Activated naive CD8-positive, alpha-beta T cell (primary cell): ENCODE data around the gene METTL15.
"Not testable (repeated sequence)": the region's sequence is repeated elsewhere in the genome, so short reads cannot be mapped to it uniquely, and the experiment has no call there.

Source experiments
- H3K27ac Mint-ChIP-seq: one replicate; pipeline ENCODE4 v1.8.0; 2021; ENCODE audit warnings: mixed read lengths
- H3K27me3 Mint-ChIP-seq: one replicate; pipeline ENCODE4 v1.8.0; 2021; ENCODE audit warnings: mixed read lengths
- H3K36me3 Mint-ChIP-seq: one replicate; pipeline ENCODE4 v1.8.0; 2021; ENCODE audit warnings: mixed read lengths
- H3K4me1 Mint-ChIP-seq: one replicate; pipeline ENCODE4 v1.8.0; 2021; ENCODE audit warnings: low read depth, mixed read lengths
- H3K4me3 Mint-ChIP-seq: one replicate; pipeline ENCODE4 v1.8.0; 2021; ENCODE audit warnings: mild to moderate bottlenecking, mixed read lengths
- H3K9me3 Mint-ChIP-seq: one replicate; pipeline ENCODE4 v1.8.0; 2021; ENCODE audit warnings: low read depth, mixed read lengths

METTL15 gene

GRCh38 chr11:28222063-28222462 is 113.9 kb downstream of the METTL15 start:
- H3K4me3 Mint-ChIP-seq, H3K9me3 Mint-ChIP-seq, H3K4me1 Mint-ChIP-seq, H3K27me3 Mint-ChIP-seq, H3K27ac Mint-ChIP-seq: not testable (repeated sequence)
- H3K36me3 Mint-ChIP-seq: peaks cover 26% of the 10 kb centered on the region

- Mint-ChIP-seq H3K36me3 (peaks cover 23% of the 10 kb centered on the region), H3K4me1 (peaks cover 9% of the 10 kb centered on the region), H3K4me3 (no peak overlapping the region), H3K27me3 (no peaks in the 10 kb centered on the region), H3K27ac (no peak overlapping the region), H3K9me3 (no peaks in the 10 kb centered on the region)
Measured at GRCh38 chr11:28223577-28223976, 115.4 kb downstream of the METTL15 start.

- Mint-ChIP-seq H3K27ac (no peak overlapping the region), H3K4me3 (no peak overlapping the region), H3K27me3 (no peaks in the 10 kb centered on the region), H3K9me3 (no peaks in the 10 kb centered on the region), H3K4me1 (peaks cover 9% of the 10 kb centered on the region), H3K36me3 (peaks cover 23% of the 10 kb centered on the region)
Measured at GRCh38 chr11:28223994-28224393, 115.8 kb downstream of the METTL15 start.

- H3K27ac Mint-ChIP-seq: no peak overlapping the region
- no peaks in the 10 kb centered on the region for H3K9me3 Mint-ChIP-seq
- no peak overlapping the region for H3K4me3 Mint-ChIP-seq
- peaks cover 5% of the 10 kb centered on the region for H3K4me1 Mint-ChIP-seq
- H3K27me3 Mint-ChIP-seq: no peaks in the 10 kb centered on the region
- H3K36me3 Mint-ChIP-seq: peaks cover 18% of the 10 kb centered on the region
Measured at GRCh38 chr11:28227460-28227859, 119.3 kb downstream of the METTL15 start.

- Mint-ChIP-seq H3K36me3 (peaks cover 20% of the 10 kb centered on the region), H3K27me3 (no peaks in the 10 kb centered on the region), H3K4me1 (peaks cover 5% of the 10 kb centered on the region), H3K4me3 (no peak overlapping the region), H3K9me3 (no peaks in the 10 kb centered on the region), H3K27ac (no peak overlapping the region)
Measured at GRCh38 chr11:28228196-28228895, 120.2 kb downstream of the METTL15 start.

GRCh38 chr11:28231475-28231874 is 123.3 kb downstream of the METTL15 start:
- H3K9me3 Mint-ChIP-seq: no peaks in the 10 kb centered on the region
- H3K27ac Mint-ChIP-seq: no peak overlapping the region
- H3K27me3 Mint-ChIP-seq: no peaks in the 10 kb centered on the region
- H3K4me1 Mint-ChIP-seq: peaks cover 4% of the 10 kb centered on the region
- no peak overlapping the region for H3K4me3 Mint-ChIP-seq
- peaks cover 20% of the 10 kb centered on the region for H3K36me3 Mint-ChIP-seq

GRCh38 chr11:28232649-28233048 is 124.5 kb downstream of the METTL15 start:
- H3K36me3 Mint-ChIP-seq: peaks cover 15% of the 10 kb centered on the region
- no peak overlapping the region for H3K4me3 Mint-ChIP-seq
- H3K27ac Mint-ChIP-seq: no peak overlapping the region
- no peaks in the 10 kb centered on the region for H3K9me3 Mint-ChIP-seq
- no peaks in the 10 kb centered on the region for H3K4me1 Mint-ChIP-seq
- no peaks in the 10 kb centered on the region for H3K27me3 Mint-ChIP-seq

- peaks cover 8% of the 10 kb centered on the region for H3K9me3 Mint-ChIP-seq
- no peak overlapping the region for H3K27ac Mint-ChIP-seq
- H3K27me3 Mint-ChIP-seq: no peaks in the 10 kb centered on the region
- peaks cover 3% of the 10 kb centered on the region for H3K4me1 Mint-ChIP-seq
- peaks cover 22% of the 10 kb centered on the region for H3K36me3 Mint-ChIP-seq
- H3K4me3 Mint-ChIP-seq: no peak overlapping the region
Measured at GRCh38 chr11:28241760-28242159, 133.6 kb downstream of the METTL15 start.

- H3K4me3 Mint-ChIP-seq: no peak overlapping the region
- H3K4me1 Mint-ChIP-seq: peaks cover 3% of the 10 kb centered on the region
- no peak overlapping the region for H3K27ac Mint-ChIP-seq
- H3K36me3 Mint-ChIP-seq: peaks cover 22% of the 10 kb centered on the region
- H3K27me3 Mint-ChIP-seq: no peaks in the 10 kb centered on the region
- peaks cover 8% of the 10 kb centered on the region for H3K9me3 Mint-ChIP-seq
Measured at GRCh38 chr11:28242596-28242995, 134.4 kb downstream of the METTL15 start.

- peaks cover 3% of the 10 kb centered on the region for H3K4me1 Mint-ChIP-seq
- no peak overlapping the region for H3K4me3 Mint-ChIP-seq
- no peak overlapping the region for H3K27ac Mint-ChIP-seq
- no peaks in the 10 kb centered on the region for H3K27me3 Mint-ChIP-seq
- H3K36me3 Mint-ChIP-seq: peaks cover 25% of the 10 kb centered on the region
- peaks cover 8% of the 10 kb centered on the region for H3K9me3 Mint-ChIP-seq
Measured at GRCh38 chr11:28243061-28243460, 134.9 kb downstream of the METTL15 start.

- H3K9me3 Mint-ChIP-seq: peaks cover 8% of the 10 kb centered on the region
Measured at GRCh38 chr11:28243581-28243980, 135.4 kb downstream of the METTL15 start.

GRCh38 chr11:28245131-28245530 is 136.9 kb downstream of the METTL15 start:
- Mint-ChIP-seq H3K9me3 (peaks cover 8% of the 10 kb centered on the region), H3K4me1 (no peaks in the 10 kb centered on the region), H3K27ac (no peak overlapping the region), H3K27me3 (no peaks in the 10 kb centered on the region), H3K4me3 (no peak overlapping the region), H3K36me3 (peaks cover 26% of the 10 kb centered on the region)

More at GRCh38 chr11:28243581-28243980, 135.4 kb downstream of the METTL15 start:
- Mint-ChIP-seq H3K4me3 (no peak overlapping the region), H3K27me3 (no peaks in the 10 kb centered on the region), H3K27ac (no peak overlapping the region), H3K4me1 (peaks cover 3% of the 10 kb centered on the region), H3K36me3 (peaks cover 25% of the 10 kb centered on the region)

- Mint-ChIP-seq H3K4me1 (no peaks in the 10 kb centered on the region), H3K4me3 (no peak overlapping the region), H3K27ac (no peak overlapping the region), H3K9me3 (peaks cover 17% of the 10 kb centered on the region), H3K36me3 (peaks cover 39% of the 10 kb centered on the region), H3K27me3 (no peaks in the 10 kb centered on the region)
Measured at GRCh38 chr11:28250192-28250591, 142.0 kb downstream of the METTL15 start.

- H3K4me1 Mint-ChIP-seq: no peaks in the 10 kb centered on the region
- peaks cover 40% of the 10 kb centered on the region for H3K36me3 Mint-ChIP-seq
- H3K27ac Mint-ChIP-seq: no peak overlapping the region
- no peak overlapping the region for H3K4me3 Mint-ChIP-seq
- H3K27me3 Mint-ChIP-seq: no peaks in the 10 kb centered on the region
- H3K9me3 Mint-ChIP-seq: peaks cover 14% of the 10 kb centered on the region
Measured at GRCh38 chr11:28251257-28251656, 143.1 kb downstream of the METTL15 start.

GRCh38 chr11:28257761-28258160 is 149.6 kb downstream of the METTL15 start:
- Mint-ChIP-seq H3K9me3 (peaks cover 18% of the 10 kb centered on the region), H3K27me3 (no peaks in the 10 kb centered on the region), H3K36me3 (peaks cover 51% of the 10 kb centered on the region), H3K4me1 (no peaks in the 10 kb centered on the region), H3K27ac (no peak overlapping the region), H3K4me3 (no peak overlapping the region)

- Mint-ChIP-seq H3K36me3 (peaks cover 44% of the 10 kb centered on the region), H3K9me3 (peaks cover 14% of the 10 kb centered on the region), H3K27me3 (no peaks in the 10 kb centered on the region), H3K4me3 (no peak overlapping the region), H3K27ac (no peak overlapping the region), H3K4me1 (no peaks in the 10 kb centered on the region)
Measured at GRCh38 chr11:28259177-28259843, 151.1 kb downstream of the METTL15 start.
